ENCODE results near the gene KANSL1. TPM values are rescaled to one million over a fixed set of nuclear protein-coding genes. Genes with fewer than 3 reads are reported as not detected.

Gene KANSL1
- total RNA-seq, 1 experiment from 2014 or later, result 52.5 TPM

DNA sequence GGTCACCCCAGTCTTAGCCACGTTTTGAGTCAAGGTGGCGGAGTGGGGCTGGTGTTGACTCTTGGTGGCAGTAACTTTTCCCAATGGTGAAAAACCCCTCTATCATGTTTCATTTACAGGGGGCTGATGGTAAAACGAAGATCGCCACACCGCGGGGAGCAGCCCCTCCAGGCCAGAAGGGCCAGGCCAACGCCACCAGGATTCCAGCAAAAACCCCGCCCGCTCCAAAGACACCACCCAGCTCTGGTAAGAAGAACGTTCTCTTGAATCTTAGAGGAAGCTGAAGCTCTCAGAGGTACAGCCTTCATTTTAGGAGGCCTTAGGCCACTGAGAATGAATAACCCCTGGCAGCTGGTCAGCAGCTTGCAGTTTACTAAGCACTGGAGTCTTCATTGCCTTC is 201.9 kb downstream of the KANSL1 start:
- no peaks in the 10 kb centered on the region for H3K9me2 ChIP-seq (ENCODE audit: insufficient read depth)
- intact Hi-C loops (cut with micrococcal nuclease; ENCODE audit: unreplicated experiment), result no loop called here
- no peaks in the 10 kb centered on the region for H3K36me3 ChIP-seq (ENCODE audit: low read depth)
- no peaks in the 10 kb centered on the region for H3K4me1 ChIP-seq (replicated peaks; ENCODE audit: insufficient read depth)
- no peak overlapping the region for H3K27ac ChIP-seq
- no peaks in the 10 kb centered on the region for H3K79me2 ChIP-seq (ENCODE audit: low read depth)
- no peak overlapping the region for H2AFZ ChIP-seq
- ChIA-PET CTCF (interaction anchor here (0.7 kb wide), 1 partner anchor 9 kb away, joined by 4 read pairs; no protein-coding TSS in a partner anchor), POLR2A (ENCODE audit: unreplicated experiment) (no interaction called here)
- no peaks in the 10 kb centered on the region for H3K27me3 ChIP-seq (ENCODE audit: insufficient read depth, low read depth)
- no peak overlapping the region for H3K4me2 ChIP-seq
- no peaks in the 10 kb centered on the region for H4K20me1 ChIP-seq (ENCODE audit: insufficient read depth)
- H3K4me3 ChIP-seq, result no peak overlapping the region
- BruUV-seq (replicated peaks), result no TSS peak
- H3F3A ChIP-seq (ENCODE audit: insufficient read depth, low read depth), result no peaks in the 10 kb centered on the region
- TF ChIP-seq EZH2 (IDR thresholded peaks at IDR 0.05; ENCODE audit: low read depth), result no peak
- TF ChIP-seq CTCF (conservative IDR thresholded peaks at IDR 0.05), result no peak
- no peaks in the 10 kb centered on the region for H3K9me3 ChIP-seq (ENCODE audit: insufficient read depth, low read depth)
- no peak for DNase-seq

DNA sequence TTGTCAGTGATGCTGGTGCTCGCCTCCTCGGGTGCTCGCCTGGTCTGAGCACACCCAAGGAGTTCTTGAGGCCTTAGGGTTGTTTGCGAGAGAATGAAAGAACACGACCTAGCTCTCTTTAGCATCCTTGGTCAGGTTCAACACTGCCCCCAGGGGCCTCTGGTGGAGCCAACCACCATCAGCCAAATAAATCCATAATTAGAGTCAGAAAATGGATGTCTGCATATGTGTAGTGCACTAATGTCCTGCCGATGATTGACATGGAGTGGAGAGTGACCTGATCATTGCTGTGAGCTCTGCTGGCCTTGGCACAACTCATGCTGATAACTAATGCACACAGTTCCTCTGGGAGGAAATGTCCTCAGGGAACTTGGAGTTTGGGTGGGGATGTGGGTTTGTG is 202.3 kb downstream of the KANSL1 start:
- no peak overlapping the region for H2AFZ ChIP-seq
- H3K4me1 ChIP-seq (replicated peaks; ENCODE audit: insufficient read depth), result no peaks in the 10 kb centered on the region
- H3K9me3 ChIP-seq (ENCODE audit: insufficient read depth, low read depth), result no peaks in the 10 kb centered on the region
- DNase-seq, result no peak
- no peaks in the 10 kb centered on the region for H3K79me2 ChIP-seq (ENCODE audit: low read depth)
- no peaks in the 10 kb centered on the region for H3K36me3 ChIP-seq (ENCODE audit: low read depth)
- H3K27me3 ChIP-seq (ENCODE audit: insufficient read depth, low read depth), result no peaks in the 10 kb centered on the region
- no peak overlapping the region for H3K27ac ChIP-seq
- ChIA-PET CTCF (interaction anchor here (0.6 to 0.7 kb wide), 2 partner anchors 8 to 11 kb away, joined by 3 to 4 read pairs; no protein-coding TSS in a partner anchor), POLR2A (ENCODE audit: unreplicated experiment) (no interaction called here)
- no peak overlapping the region for H3K4me3 ChIP-seq
- H3F3A ChIP-seq (ENCODE audit: insufficient read depth, low read depth), result no peaks in the 10 kb centered on the region
- no peaks in the 10 kb centered on the region for H4K20me1 ChIP-seq (ENCODE audit: insufficient read depth)
- TF ChIP-seq CTCF (conservative IDR thresholded peaks at IDR 0.05) (no peak), EZH2 (IDR thresholded peaks at IDR 0.05; ENCODE audit: low read depth) (no peak)
- intact Hi-C loops (cut with micrococcal nuclease; ENCODE audit: unreplicated experiment), result no loop called here
- no TSS peak for BruUV-seq (replicated peaks)
- H3K4me2 ChIP-seq, result no peak overlapping the region
- H3K9me2 ChIP-seq (ENCODE audit: insufficient read depth), result no peaks in the 10 kb centered on the region

GRCh38 chr17:45989759-45990158 is 203.5 kb downstream of the KANSL1 start:
- Histone ChIP-seq H3K9me3 (ENCODE audit: insufficient read depth, low read depth) (no peaks in the 10 kb centered on the region), H3K4me2 (no peak overlapping the region)
- intact Hi-C loops (cut with micrococcal nuclease; ENCODE audit: unreplicated experiment), result no loop called here

More at GRCh38 chr17:45989759-45990158, 203.5 kb downstream of the KANSL1 start:
- H3K4me3 ChIP-seq, result no peak overlapping the region
- no peak overlapping the region for H3K27ac ChIP-seq
- BruUV-seq (replicated peaks), result no TSS peak
- H3K36me3 ChIP-seq (ENCODE audit: low read depth), result no peaks in the 10 kb centered on the region
- peaks cover 6% of the 10 kb centered on the region; the same call in 1 of the 2 replicates for H3K27me3 ChIP-seq (ENCODE audit: insufficient read depth, low read depth)
- POLR2A ChIA-PET (ENCODE audit: unreplicated experiment), result no interaction called here
- DNase-seq, result no peak
- no peaks in the 10 kb centered on the region for H3K4me1 ChIP-seq (replicated peaks; ENCODE audit: insufficient read depth)
- TF ChIP-seq EZH2 (IDR thresholded peaks at IDR 0.05; ENCODE audit: low read depth) (no peak), CTCF (conservative IDR thresholded peaks at IDR 0.05) (no peak)
- CTCF ChIA-PET, result no interaction called here
- H3K9me2 ChIP-seq (ENCODE audit: insufficient read depth), result no peaks in the 10 kb centered on the region
- no peaks in the 10 kb centered on the region for H3F3A ChIP-seq (ENCODE audit: insufficient read depth, low read depth)
- H4K20me1 ChIP-seq (ENCODE audit: insufficient read depth), result no peaks in the 10 kb centered on the region
- H2AFZ ChIP-seq, result no peak overlapping the region
- no peaks in the 10 kb centered on the region for H3K79me2 ChIP-seq (ENCODE audit: low read depth)

All from PC-9 (cell line).